A549 (cell line): ENCODE measurements around the gene CDX2.

ENCODE experiments used
- BHLHE40 ChIP-seq: IDR thresholded peaks from 2 replicates; pipeline ENCODE4 v1.6.1; 2012; ENCODE audit warnings: low read depth, low read length, inconsistent platforms
- ESRRA ChIP-seq: fragments of 150-350 bp; IDR thresholded peaks from 2 replicates; pipeline ENCODE4 v1.6.1; 2014; ENCODE audit warnings: mild to moderate bottlenecking, low read length, borderline replicate concordance
- FOSL2 ChIP-seq, 2 experiments: fragments of 450-650 bp in 1 of 2; fragments of >200 bp in 1 of 2; sonication (Bioruptor Twin) in 1 of 2; formaldehyde crosslinking; IDR thresholded peaks; 2 replicates each; pipeline versions ENCODE4 v1.5.0 to v1.6.1; 2016 to 2020; ENCODE audit warnings: mild to moderate bottlenecking in 1 of 2, moderate library complexity in 1 of 2
- HEYL ChIP-seq: fragments of 250-450 bp; sonication (Bioruptor Pico); IDR thresholded peaks from 2 replicates; pipeline ENCODE4 v1.8.0; 2021; ENCODE audit warnings: mild to moderate bottlenecking, moderate library complexity
- JUN ChIP-seq, 2 experiments: fragments of >200 bp; sonication (Bioruptor Twin); formaldehyde crosslinking; IDR thresholded peaks; 2 replicates in 1 of 2; 3 replicates in 1 of 2; pipeline ENCODE4 v1.6.1; 2016 to 2017
- TF ChIP-seq, protein P1 (sequence below): fragments of >200 bp; sonication (Bioruptor Twin); formaldehyde crosslinking; IDR thresholded peaks from 3 replicates; pipeline ENCODE4 v1.5.1; 2016

GRCh38 chr13:27973291-27973690, 4.2 kb upstream of the CDX2 start:
- TF ChIP-seq JUN (IDR thresholded peaks at IDR 0.05) (no peak), BHLHE40 (no peak), HEYL (CRISPR knock-in tag) (no peak), ESRRA (no peak), FOSL2 (IDR thresholded peaks at IDR 0.05) (no peak), FOSL2 (CRISPR knock-in tag; IDR thresholded peaks at IDR 0.05) (no peak)
- TF ChIP-seq, protein P1, sequence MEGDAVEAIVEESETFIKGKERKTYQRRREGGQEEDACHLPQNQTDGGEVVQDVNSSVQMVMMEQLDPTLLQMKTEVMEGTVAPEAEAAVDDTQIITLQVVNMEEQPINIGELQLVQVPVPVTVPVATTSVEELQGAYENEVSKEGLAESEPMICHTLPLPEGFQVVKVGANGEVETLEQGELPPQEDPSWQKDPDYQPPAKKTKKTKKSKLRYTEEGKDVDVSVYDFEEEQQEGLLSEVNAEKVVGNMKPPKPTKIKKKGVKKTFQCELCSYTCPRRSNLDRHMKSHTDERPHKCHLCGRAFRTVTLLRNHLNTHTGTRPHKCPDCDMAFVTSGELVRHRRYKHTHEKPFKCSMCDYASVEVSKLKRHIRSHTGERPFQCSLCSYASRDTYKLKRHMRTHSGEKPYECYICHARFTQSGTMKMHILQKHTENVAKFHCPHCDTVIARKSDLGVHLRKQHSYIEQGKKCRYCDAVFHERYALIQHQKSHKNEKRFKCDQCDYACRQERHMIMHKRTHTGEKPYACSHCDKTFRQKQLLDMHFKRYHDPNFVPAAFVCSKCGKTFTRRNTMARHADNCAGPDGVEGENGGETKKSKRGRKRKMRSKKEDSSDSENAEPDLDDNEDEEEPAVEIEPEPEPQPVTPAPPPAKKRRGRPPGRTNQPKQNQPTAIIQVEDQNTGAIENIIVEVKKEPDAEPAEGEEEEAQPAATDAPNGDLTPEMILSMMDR = no peak
